Activated B cell treated with CpG ODN at 0.5 μM for 24 hours (primary cell): Measurements from ENCODE around the gene MATR3. TPM values are rescaled to one million over a fixed set of nuclear protein-coding genes. Genes with fewer than 3 reads are reported as not detected.

Experiments used
- ATAC-seq: fragments of 200-7000 bp; cut with Tn5 transposase; one replicate; pipeline ENCODE4 v1.10.0; 2021; ENCODE audit warnings: low read depth, mild to moderate bottlenecking, moderate library complexity
- CTCF ChIA-PET: fragments of 350-600 bp; sonication (Branson Sonifier 250); formaldehyde crosslinking; loops from one replicate; lab custom pipeline; 2021; ENCODE audit warnings: antibody characterized with exemption; lab: Charles Lee
- POLR2A ChIA-PET: fragments of 350-600 bp; sonication (Branson Sonifier 250); formaldehyde crosslinking; loops from one replicate; lab custom pipeline; 2021; ENCODE audit warnings: antibody characterized with exemption; lab: Charles Lee
- DNase-seq: peaks from one replicate; pipeline ENCODE4 v3.0.0; 2022
- H3K27ac Mint-ChIP-seq: one replicate; pipeline ENCODE4 v1.8.0; 2020; ENCODE audit warnings: mixed read lengths
- H3K27me3 Mint-ChIP-seq: one replicate; pipeline ENCODE4 v1.8.0; 2021; ENCODE audit warnings: mixed read lengths
- H3K36me3 Mint-ChIP-seq: one replicate; pipeline ENCODE4 v1.8.0; 2021; ENCODE audit warnings: low read depth, mixed read lengths
- H3K4me1 Mint-ChIP-seq: one replicate; pipeline ENCODE4 v1.8.0; 2021; ENCODE audit warnings: mixed read lengths
- H3K4me3 Mint-ChIP-seq: one replicate; pipeline ENCODE4 v1.8.0; 2020; ENCODE audit warnings: mild to moderate bottlenecking, mixed read lengths
- H3K9me3 Mint-ChIP-seq: one replicate; pipeline ENCODE4 v1.8.0; 2020; ENCODE audit warnings: mixed read lengths
- CTCF ChIP-seq: fragments of 200-600 bp; IDR thresholded peaks from one replicate; pipeline ENCODE4 v1.8.0; 2022; ENCODE audit warnings: antibody characterized with exemption, mild to moderate bottlenecking
- intact Hi-C: fragments of 100-400 bp; cut with micrococcal nuclease; formaldehyde crosslinking; loops from one replicate; pipeline ENCODE4 v1.15.1; 2024
- total RNA-seq: library from RNA; stranded (reverse); gene quantifications from 2 replicates; pipeline ENCODE4 v1.2.3, GENCODE V29; 2022

MATR3 gene
- total RNA-seq, 1 donor from 2014 or later, result 294 TPM

GRCh38 chr5:139251281-139251687 lies 42.3 kb upstream of the MATR3 start:
- DNase-seq (no peak), ATAC-seq (peak; percentile 50)
- peaks cover 5% of the 10 kb centered on the region for H3K4me1 Mint-ChIP-seq
- no peak for TF ChIP-seq CTCF
- H3K9me3 Mint-ChIP-seq, result no peaks in the 10 kb centered on the region
- CTCF ChIA-PET, result interaction anchor here (0.8 to 1.7 kb wide), 11 partner anchors 11 to 262 kb away, joined by 3 to 5 read pairs (median 4); partner anchors contain the start of genes MZB1 and PAIP2
- no peak overlapping the region for H3K27ac Mint-ChIP-seq
- H3K27me3 Mint-ChIP-seq, result no peaks in the 10 kb centered on the region
- intact Hi-C loops, result loop anchor here (1.0 to 5.0 kb wide), 4 partner anchors 22 to 262 kb away; no protein-coding TSS in a partner anchor
- no peak overlapping the region for H3K4me3 Mint-ChIP-seq
- no peaks in the 10 kb centered on the region for H3K36me3 Mint-ChIP-seq
- POLR2A ChIA-PET, result interaction anchor here (0.6 to 1.3 kb wide), 4 partner anchors 42 to 1074 kb away, joined by 3 to 4 read pairs (median 4); partner anchors contain the start of genes MATR3 and PAIP2

GRCh38 chr5:139251695-139252288 lies 41.7 kb upstream of the MATR3 start:
- Mint-ChIP-seq H3K36me3 (no peaks in the 10 kb centered on the region), H3K27ac (no peak overlapping the region), H3K9me3 (no peaks in the 10 kb centered on the region), H3K27me3 (no peaks in the 10 kb centered on the region), H3K4me1 (peaks cover 5% of the 10 kb centered on the region), H3K4me3 (no peak overlapping the region)
- ATAC-seq (no peak), DNase-seq (no peak)
- POLR2A ChIA-PET, result interaction anchor here (0.6 to 1.3 kb wide), 4 partner anchors 42 to 1075 kb away, joined by 3 to 4 read pairs (median 4); partner anchors contain the start of genes MATR3 and PAIP2
- intact Hi-C loops, result loop anchor here (1.0 to 5.0 kb wide), 4 partner anchors 22 to 262 kb away; no protein-coding TSS in a partner anchor
- no peak for TF ChIP-seq CTCF
- CTCF ChIA-PET, result interaction anchor here (0.8 to 1.7 kb wide), 6 partner anchors 11 to 262 kb away, joined by 3 to 5 read pairs (median 4); no protein-coding TSS in a partner anchor

GRCh38 chr5:139253115-139253514 lies 40.4 kb upstream of the MATR3 start:
- Mint-ChIP-seq H3K4me1 (peaks cover 5% of the 10 kb centered on the region), H3K4me3 (no peak overlapping the region), H3K27me3 (no peaks in the 10 kb centered on the region), H3K9me3 (no peaks in the 10 kb centered on the region), H3K36me3 (no peaks in the 10 kb centered on the region), H3K27ac (no peak overlapping the region)
- intact Hi-C loops, result loop anchor here (5.0 kb wide), 1 partner anchor 36 kb away; no protein-coding TSS in a partner anchor
- POLR2A ChIA-PET, result interaction anchor here (0.7 kb wide), 1 partner anchor 423 kb away, joined by 3 read pairs; no protein-coding TSS in a partner anchor
- TF ChIP-seq CTCF, result no peak
- ATAC-seq (no peak), DNase-seq (no peak)
- CTCF ChIA-PET, result no interaction called here

GRCh38 chr5:139256820-139257219 lies 36.7 kb upstream of the MATR3 start:
- Mint-ChIP-seq H3K4me1 (peaks cover 2% of the 10 kb centered on the region), H3K27ac (no peak overlapping the region), H3K36me3 (no peaks in the 10 kb centered on the region), H3K9me3 (no peaks in the 10 kb centered on the region), H3K4me3 (no peak overlapping the region), H3K27me3 (peaks cover 8% of the 10 kb centered on the region)
- TF ChIP-seq CTCF, result no peak
- no peak for ATAC-seq
- DNase-seq, result no peak
- POLR2A ChIA-PET, result no interaction called here
- CTCF ChIA-PET, result no interaction called here
- intact Hi-C loops, result no loop called here
